Measurements from ENCODE around the gene ZNF30. TPM values are rescaled to one million over a fixed set of nuclear protein-coding genes. Genes with fewer than 3 reads are reported as not detected.
A peak's percentile ranks its signal among the peaks of the same experiment; 100 is the strongest.
"Not testable (repeated sequence)": the region's sequence is repeated elsewhere in the genome, so short reads cannot be mapped to it uniquely, and the experiment has no call there.

ZNF30 gene
- total RNA-seq, 2 donors from 2014 or later = 3.1 to 6.6 TPM

DNA sequence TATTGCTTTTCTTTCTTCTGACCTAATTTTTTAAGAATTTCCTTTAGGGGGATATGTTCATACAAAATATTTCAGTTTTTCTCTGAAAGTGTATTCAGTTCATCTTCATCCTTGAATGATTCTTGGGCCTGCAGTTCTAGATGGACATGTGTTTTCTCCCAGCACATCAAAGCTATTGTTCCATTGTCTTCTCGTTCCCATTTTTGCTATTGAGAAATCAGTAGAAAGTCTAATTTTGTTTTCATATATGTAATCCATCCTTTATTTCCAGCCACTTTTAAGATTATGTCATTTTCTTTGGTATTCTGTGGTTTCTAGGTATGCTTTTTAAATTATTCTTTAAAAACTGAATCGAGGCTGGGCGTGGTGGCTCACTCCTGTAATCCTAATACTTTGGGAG is 57.6 kb downstream of the ZNF30 start:
- DNase-seq (ENCODE audit: low spot score) = no peak
- Mint-ChIP-seq H3K36me3 (peaks cover 6% of the 10 kb centered on the region), H3K4me1 (ENCODE audit: low read depth in 2 of 2) (peaks cover 12 to 14% of the 10 kb centered on the region in 2 donors), H3K4me3 (no peak overlapping the region), H3K27ac (no peak overlapping the region), H3K9me3 (no peaks in the 10 kb centered on the region), H3K27me3 (peaks cover 0 to 2% of the 10 kb centered on the region in 2 donors)
- ATAC-seq = no peak

DNA sequence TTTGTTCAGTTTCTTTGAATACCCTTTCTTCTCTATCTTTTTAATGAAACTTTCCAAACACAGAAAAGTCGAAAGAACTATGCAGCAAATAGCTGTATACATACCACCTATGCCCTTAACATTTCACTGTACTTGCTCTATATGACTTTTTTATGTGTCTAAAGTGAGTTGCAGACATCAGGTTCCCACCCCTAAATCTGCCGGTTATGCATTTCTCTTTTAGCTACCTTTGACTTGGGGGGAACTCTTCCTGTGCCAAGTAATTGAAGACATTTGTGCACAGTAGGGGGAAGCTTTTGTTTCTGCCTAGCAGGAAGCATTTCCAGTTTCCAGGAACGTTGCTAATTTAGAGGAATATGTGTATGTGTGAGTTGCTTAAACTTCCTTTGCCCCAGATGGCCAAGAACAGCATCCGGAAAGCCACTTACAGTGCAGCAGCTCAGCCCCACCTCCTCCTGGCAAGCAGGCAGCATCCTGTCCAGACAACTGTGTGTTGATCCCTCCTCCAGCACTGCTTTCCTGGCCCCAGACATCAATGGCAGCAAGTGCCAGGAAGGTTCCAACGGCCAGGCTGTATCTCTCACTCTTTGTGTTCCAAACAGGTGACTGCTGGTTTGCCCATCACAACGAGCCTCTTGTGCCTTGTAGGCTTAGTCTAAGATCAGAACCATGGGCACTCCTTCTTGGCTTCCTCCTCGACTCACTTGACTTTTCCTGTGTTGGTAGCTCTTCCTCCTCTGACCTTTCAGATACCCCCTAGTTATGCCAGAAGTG is 58.7 kb downstream of the ZNF30 start:
- Mint-ChIP-seq H3K27ac (peak overlapping the region; percentile 61 to 69), H3K4me3 (peak overlapping the region; percentile 51), H3K27me3 (no peaks in the 10 kb centered on the region), H3K9me3 (no peaks in the 10 kb centered on the region), H3K4me1 (ENCODE audit: low read depth in 2 of 2) (peaks cover 12 to 16% of the 10 kb centered on the region in 2 donors), H3K36me3 (peaks cover 6% of the 10 kb centered on the region)
- DNase-seq (ENCODE audit: low spot score) (peak; percentile 71), ATAC-seq (peak; percentile 75 to 81)

DNA sequence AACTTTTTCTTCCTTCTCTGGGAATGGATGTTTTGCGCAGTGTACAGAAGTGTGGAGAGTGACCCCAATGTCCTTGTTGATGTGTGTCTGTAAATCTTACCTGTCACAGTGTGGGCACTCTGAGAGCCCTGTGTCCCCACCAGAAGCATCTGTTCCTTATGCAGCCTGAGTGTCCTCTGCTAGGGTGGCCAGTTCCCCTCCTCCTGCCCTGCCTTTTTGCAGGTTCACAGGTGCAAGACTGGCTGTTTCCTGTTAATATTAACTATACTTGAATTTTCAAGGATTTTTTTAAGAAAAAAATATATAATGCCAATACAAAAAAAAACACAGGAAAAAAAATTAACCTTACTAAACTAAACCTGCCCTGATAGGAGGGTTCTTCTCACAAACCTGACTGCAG is 61.4 kb downstream of the ZNF30 start:
- H3K36me3 Mint-ChIP-seq = peaks cover 6% of the 10 kb centered on the region
- H3K9me3 Mint-ChIP-seq = no peaks in the 10 kb centered on the region
- DNase-seq (ENCODE audit: low spot score) (no peak), ATAC-seq (no peak)
- peak overlapping the region in 1 of 2 donors; percentile 78 for H3K27ac Mint-ChIP-seq
- H3K27me3 Mint-ChIP-seq = no peaks in the 10 kb centered on the region
- H3K4me3 Mint-ChIP-seq = no peak overlapping the region
- peaks cover 20 to 29% of the 10 kb centered on the region in 2 donors for H3K4me1 Mint-ChIP-seq (ENCODE audit: low read depth in 2 of 2)

DNA sequence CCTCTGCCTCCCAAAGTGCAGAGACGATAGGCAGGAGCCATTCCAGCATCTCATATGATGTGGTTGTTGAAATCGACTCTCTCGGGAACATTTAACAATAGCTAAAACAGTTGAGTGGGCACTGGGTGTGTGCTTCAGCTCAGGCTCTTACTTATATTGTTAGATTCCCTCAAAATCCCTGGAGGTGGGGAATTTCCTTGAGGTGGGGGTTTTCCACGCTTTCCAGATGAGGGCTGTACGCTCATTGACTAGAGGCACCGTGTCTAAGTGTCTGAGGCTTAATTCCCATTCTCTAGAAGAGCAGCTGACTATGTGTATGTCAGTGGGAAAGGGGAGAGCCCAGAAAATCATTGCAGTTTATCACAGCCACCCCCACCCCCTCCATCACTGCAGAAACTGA is 62.6 kb downstream of the ZNF30 start:
- H3K4me1 Mint-ChIP-seq (ENCODE audit: low read depth in 2 of 2) = peaks cover 20 to 36% of the 10 kb centered on the region in 2 donors
- H3K27ac Mint-ChIP-seq = peak overlapping the region in 1 of 2 donors; percentile 78
- H3K4me3 Mint-ChIP-seq = no peak overlapping the region
- DNase-seq (ENCODE audit: low spot score) (no peak), ATAC-seq (no peak)
- H3K36me3 Mint-ChIP-seq = peaks cover 6% of the 10 kb centered on the region
- H3K9me3 Mint-ChIP-seq = no peaks in the 10 kb centered on the region
- no peaks in the 10 kb centered on the region for H3K27me3 Mint-ChIP-seq

DNA sequence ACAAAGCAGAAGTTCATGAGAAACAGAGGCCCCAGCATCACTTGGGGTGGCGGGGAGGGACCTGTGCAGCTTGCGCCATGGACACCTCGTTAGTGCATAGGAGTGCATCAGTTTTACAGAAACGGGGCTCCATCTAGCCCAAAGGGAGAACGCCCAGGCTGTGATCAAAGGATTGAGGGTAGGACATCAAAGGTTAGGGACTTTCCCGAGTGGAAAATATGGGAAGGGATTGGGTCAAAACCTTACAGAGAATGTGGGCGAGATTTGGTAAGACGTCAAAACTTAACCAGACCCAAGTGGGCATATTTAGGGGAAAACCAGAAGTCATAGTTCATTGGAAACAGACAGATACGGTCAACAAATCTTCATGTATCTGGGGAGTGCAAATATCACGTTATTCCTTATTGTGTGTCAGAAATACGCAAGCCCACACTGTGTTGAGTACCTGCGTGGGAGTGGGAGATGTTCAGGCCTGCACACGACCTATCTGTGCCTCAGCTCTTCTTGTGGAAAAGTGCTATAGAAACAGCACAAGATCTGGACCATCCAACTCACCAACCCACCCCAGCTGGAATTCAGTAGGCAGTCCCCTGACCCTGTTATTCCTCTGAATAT is 64.0 kb downstream of the ZNF30 start:
- no peak for DNase-seq (ENCODE audit: low spot score)
- ATAC-seq = no peak
- Mint-ChIP-seq H3K4me3 (no peak overlapping the region), H3K27me3 (no peaks in the 10 kb centered on the region), H3K4me1 (ENCODE audit: low read depth in 2 of 2) (peaks cover 12 to 31% of the 10 kb centered on the region in 2 donors), H3K36me3 (no peaks in the 10 kb centered on the region), H3K27ac (peak overlapping the region in 1 of 2 donors; percentile 43), H3K9me3 (no peaks in the 10 kb centered on the region)

DNA sequence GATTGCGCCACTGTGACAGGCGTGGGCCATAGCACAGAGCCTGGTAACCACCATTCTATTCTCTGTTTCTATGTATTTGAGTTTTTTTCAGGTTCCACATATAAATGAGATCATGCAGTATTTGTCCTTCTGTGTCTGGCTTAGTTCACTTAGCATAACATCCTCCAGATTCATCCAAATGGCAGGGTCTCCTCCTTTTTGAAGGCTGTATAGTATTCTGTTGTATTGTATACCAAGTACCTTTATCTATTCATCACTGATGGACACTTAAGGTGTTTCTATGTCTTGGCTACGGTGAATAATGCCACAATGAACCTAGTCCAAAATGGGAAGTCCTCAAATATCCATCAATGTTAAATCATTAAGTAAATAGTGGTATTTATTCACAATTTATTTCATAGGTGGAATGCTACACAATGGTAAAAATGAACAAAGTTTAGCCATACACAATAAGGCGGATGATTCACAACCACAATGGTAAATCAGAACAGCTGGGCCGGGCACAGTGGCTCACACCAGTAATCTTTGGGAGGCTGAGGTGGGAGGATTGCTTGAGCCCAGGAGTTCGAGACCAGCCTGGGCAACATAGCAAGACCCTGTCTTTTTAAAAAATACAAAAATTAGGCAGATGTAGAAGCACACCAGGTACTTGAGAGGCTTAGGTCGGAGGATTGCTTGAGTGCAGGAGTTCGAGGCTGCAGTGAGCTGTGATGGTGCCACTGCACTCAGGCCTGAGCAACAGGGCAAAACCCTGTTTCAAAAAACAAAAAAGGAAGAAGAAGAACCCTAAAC is 65.0 kb downstream of the ZNF30 start:
- Mint-ChIP-seq H3K36me3 (no peaks in the 10 kb centered on the region), H3K9me3 (no peaks in the 10 kb centered on the region), H3K27me3 (no peaks in the 10 kb centered on the region), H3K4me3 (peak overlapping the region; percentile 63), H3K27ac (peak overlapping the region in 1 of 2 donors; percentile 39), H3K4me1 (ENCODE audit: low read depth in 2 of 2) (peaks cover 8 to 27% of the 10 kb centered on the region in 2 donors)
- no peak for DNase-seq (ENCODE audit: low spot score)
- no peak for ATAC-seq

DNA sequence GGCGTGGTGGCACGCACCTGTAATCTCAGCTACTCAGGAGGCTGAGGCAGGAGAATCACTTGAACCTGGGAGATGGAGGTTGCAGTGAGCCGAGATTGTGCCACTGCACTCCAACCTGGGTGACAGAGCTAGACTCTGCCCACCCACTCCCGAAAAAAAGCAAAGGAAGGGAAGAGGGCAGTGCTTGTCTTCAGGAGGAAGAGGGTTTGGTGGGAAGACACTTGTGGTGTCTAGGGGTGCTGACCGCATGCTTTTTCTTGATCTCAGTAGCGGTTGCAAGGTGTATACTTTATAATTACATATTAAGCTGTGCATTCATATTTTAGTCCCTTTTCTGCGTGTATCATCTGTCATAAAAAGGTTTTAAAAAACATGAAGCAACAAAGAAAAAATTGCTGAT is 65.9 kb downstream of the ZNF30 start:
- H3K27ac Mint-ChIP-seq; DNase-seq (ENCODE audit: low spot score): not testable (repeated sequence)
- peaks cover 15 to 35% of the 10 kb centered on the region in 2 donors for H3K4me1 Mint-ChIP-seq (ENCODE audit: low read depth in 2 of 2)

DNA sequence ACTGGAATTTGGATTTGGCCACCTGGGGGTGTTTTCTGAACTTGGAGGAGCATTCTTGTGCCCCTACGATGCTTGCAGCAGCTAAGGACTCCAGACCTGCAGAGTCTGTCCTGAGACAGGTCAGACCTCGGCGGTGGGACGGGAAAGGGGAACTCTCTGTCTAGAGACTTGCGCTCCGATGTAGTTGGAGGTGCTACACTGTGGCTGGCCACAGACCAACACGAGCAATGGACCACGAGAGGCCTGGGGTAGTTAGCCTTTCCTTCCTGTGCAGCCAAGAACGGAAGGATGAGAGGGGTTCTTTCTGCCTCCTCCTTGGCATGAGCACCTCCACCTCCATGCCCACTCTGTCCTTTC is 67.6 kb downstream of the ZNF30 start:
- no peaks in the 10 kb centered on the region for H3K9me3 Mint-ChIP-seq
- DNase-seq (ENCODE audit: low spot score) (no peak), ATAC-seq (peak; percentile 62 to 79)
- H3K27ac Mint-ChIP-seq = peak overlapping the region in 1 of 2 donors; percentile 15
- no peaks in the 10 kb centered on the region for H3K27me3 Mint-ChIP-seq
- H3K36me3 Mint-ChIP-seq = no peaks in the 10 kb centered on the region
- H3K4me1 Mint-ChIP-seq (ENCODE audit: low read depth in 2 of 2) = peaks cover 23 to 40% of the 10 kb centered on the region in 2 donors
- no peak overlapping the region for H3K4me3 Mint-ChIP-seq

More for the DNA sequence above, 65.9 kb downstream of the ZNF30 start:
- not testable (repeated sequence) for H3K27me3 Mint-ChIP-seq, ATAC-seq, H3K36me3 Mint-ChIP-seq, H3K9me3 Mint-ChIP-seq
- peak overlapping the region; percentile 63 for H3K4me3 Mint-ChIP-seq

Other genes starting within 250 kb of the ZNF30 start
- under 1 TPM; 0.57 to 0.81 TPM for gene SCGB2B2, start 249.7 kb upstream of the ZNF30 start, total RNA-seq
- 10 to 100 TPM; 14.4 to 17.6 TPM for gene ZNF302, start 249.2 kb upstream of the ZNF30 start, total RNA-seq
- 1 to 10 TPM; 3.4 to 5.7 TPM for gene ZNF181, start 192.7 kb upstream of the ZNF30 start, total RNA-seq
- 1 to 10 TPM; 1.5 to 3.3 TPM for gene ZNF599, start 153.7 kb upstream of the ZNF30 start, total RNA-seq
- gene ZNF792, start 37.3 kb downstream of the ZNF30 start, total RNA-seq = 1 to 10 TPM; 7.7 to 8.2 TPM
- 100 to 1,000 TPM in 1 of 2 donors, 10 to 100 TPM in 1; 57.8 to 106 TPM for gene GRAMD1A, start 73.4 kb downstream of the ZNF30 start, total RNA-seq
- gene SCN1B, start 103.6 kb downstream of the ZNF30 start, total RNA-seq = under 1 TPM; 0.52 to 0.95 TPM
- gene HPN, start 114.8 kb downstream of the ZNF30 start, total RNA-seq = under 1 TPM in 1 of 2 donors, not detected in 1; 0.31 TPM
- gene FXYD3, start 188.9 kb downstream of the ZNF30 start, total RNA-seq = not detected
- not detected for gene LGI4, start 208.2 kb downstream of the ZNF30 start, total RNA-seq
- gene FXYD1, start 211.9 kb downstream of the ZNF30 start, total RNA-seq = not detected
- not detected for gene FXYD7, start 216.4 kb downstream of the ZNF30 start, total RNA-seq
- 100 to 1,000 TPM; 141 to 236 TPM for gene FXYD5, start 227.8 kb downstream of the ZNF30 start, total RNA-seq

All from natural killer cell treated with Interleukin-12 subunit alpha and Interleukin-12 subunit beta and Interleukin-15 and Interleukin-18, amount 100 ng/mL, for 72 hours (primary cell).